ENCODE results near the gene HECW1. TPM values are rescaled to one million over a fixed set of nuclear protein-coding genes. Genes with fewer than 3 reads are reported as not detected.
"Not testable (repeated sequence)": the region's sequence is repeated elsewhere in the genome, so short reads cannot be mapped to it uniquely, and the experiment has no call there.

Gene HECW1
- total and polyA plus RNA-seq, 12 donors: 0.07 to 0.23 TPM; not detected in 10

DNA sequence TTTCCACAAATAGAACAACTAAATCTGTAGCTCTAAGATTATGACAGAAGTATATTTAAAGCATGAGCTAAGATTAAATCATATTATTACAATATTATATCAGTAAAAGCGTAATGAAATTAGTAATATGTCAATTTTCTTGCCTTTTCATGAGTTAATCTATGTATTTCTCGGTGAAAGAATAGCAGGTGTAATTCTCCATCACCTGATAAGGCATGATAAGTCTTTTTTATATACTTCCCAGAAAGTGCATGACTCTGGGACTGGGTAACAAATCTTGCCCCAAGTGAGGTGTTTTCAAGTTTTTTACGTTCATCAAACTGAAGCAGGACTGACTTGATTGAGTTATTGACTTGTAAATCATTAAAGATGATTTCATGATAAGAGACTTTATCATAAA is 100.5 kb downstream of the HECW1 start:
- H3K9me3 ChIP-seq: no peaks in the 10 kb centered on the region
- no peak overlapping the region for H3K4me3 ChIP-seq
- H3K27me3 ChIP-seq: peaks cover 0 to 14% (median 8%) of the 10 kb centered on the region in 7 donors
- H3K4me1 ChIP-seq: no peaks in the 10 kb centered on the region
- ATAC-seq (no peak), DNase-seq (no peak)
- intact Hi-C loops (cut with DNase I): no loop called here
- no peak overlapping the region for H3K27ac ChIP-seq
- TF ChIP-seq CTCF (IDR thresholded peaks at IDR 0.05): no peak
- no peaks in the 10 kb centered on the region for H3K36me3 ChIP-seq
- 72 to 76% methylated on average over 3 of the region's 3 CpGs for WGBS, 2 donors

- DNase-seq (no peak), ATAC-seq (no peak)
- Histone ChIP-seq H3K9me3 (no peaks in the 10 kb centered on the region), H3K27me3 (peaks cover 0 to 20% (median 8%) of the 10 kb centered on the region in 7 donors), H3K27ac (no peak overlapping the region), H3K4me3 (no peak overlapping the region), H3K4me1 (no peaks in the 10 kb centered on the region), H3K36me3 (no peaks in the 10 kb centered on the region)
- intact Hi-C loops (cut with DNase I): no loop called here
- 64 to 75% methylated on average over 6 of the region's 6 CpGs for WGBS, 2 donors
- no peak for TF ChIP-seq CTCF (IDR thresholded peaks at IDR 0.05)
Measured at GRCh38 chr7:43215061-43215460, 102.6 kb downstream of the HECW1 start.

GRCh38 chr7:43217055-43217454 is 104.6 kb downstream of the HECW1 start:
- no peaks in the 10 kb centered on the region for H3K9me3 ChIP-seq
- 92 to 93% methylated on average over 2 of the region's 2 CpGs for WGBS, 2 donors
- no peak for TF ChIP-seq CTCF (IDR thresholded peaks at IDR 0.05)
- no peaks in the 10 kb centered on the region for H3K4me1 ChIP-seq
- DNase-seq (no peak), ATAC-seq (no peak)
- intact Hi-C loops (cut with DNase I): no loop called here
- H3K27ac ChIP-seq: no peak overlapping the region
- H3K27me3 ChIP-seq: peaks cover 0 to 20% (median 8%) of the 10 kb centered on the region in 7 donors
- H3K4me3 ChIP-seq: no peak overlapping the region
- no peaks in the 10 kb centered on the region for H3K36me3 ChIP-seq

GRCh38 chr7:43218901-43219300 is 106.5 kb downstream of the HECW1 start:
- intact Hi-C loops (cut with DNase I); H3K36me3 ChIP-seq; H3K4me1 ChIP-seq; H3K9me3 ChIP-seq; H3K27ac ChIP-seq; ATAC-seq; DNase-seq; H3K4me3 ChIP-seq: not testable (repeated sequence)
- peaks cover 0 to 20% (median 8%) of the 10 kb centered on the region in 7 donors for H3K27me3 ChIP-seq
- 88 to 93% methylated on average over 4 of the region's 4 CpGs for WGBS, 2 donors

- intact Hi-C loops (cut with DNase I): no loop called here
- no peaks in the 10 kb centered on the region for H3K36me3 ChIP-seq
- no peak for DNase-seq
- H3K9me3 ChIP-seq: no peaks in the 10 kb centered on the region
- H3K4me1 ChIP-seq: no peaks in the 10 kb centered on the region
- TF ChIP-seq CTCF (IDR thresholded peaks at IDR 0.05): no peak
- no peak overlapping the region for H3K4me3 ChIP-seq
- H3K27ac ChIP-seq: no peak overlapping the region
- WGBS, 2 donors: 82 to 85% methylated on average over 6 of the region's 6 CpGs
- peaks cover 0 to 20% (median under 1%) of the 10 kb centered on the region in 7 donors for H3K27me3 ChIP-seq
- no peak for ATAC-seq
Measured at GRCh38 chr7:43220250-43220649, 107.8 kb downstream of the HECW1 start.
